ENCODE data around the gene AFAP1. TPM values are rescaled to one million over a fixed set of nuclear protein-coding genes. Genes with fewer than 3 reads are reported as not detected.

The AFAP1 gene
- total RNA-seq, 1 experiment from 2014 or later: 42.1 TPM

GRCh38 chr4:7910952-7911578 lies 28.6 kb downstream of the AFAP1 start:
- DNase-seq (no peak), ATAC-seq (no peak)
- TF ChIP-seq EZH2phosphoT487 (IDR thresholded peaks at IDR 0.05; ENCODE audit: borderline replicate concordance, low read length) (no peak), CTCF (conservative IDR thresholded peaks at IDR 0.05; ENCODE audit: low read depth, low read length) (no peak), EZH2 (IDR thresholded peaks at IDR 0.05; ENCODE audit: low read length, unreplicated experiment) (no peak)
- no peaks in the 10 kb centered on the region for H3K9me2 ChIP-seq (replicated peaks; ENCODE audit: low read length)
- no peak overlapping the region for H3K4me3 ChIP-seq (ENCODE audit: low read length)
- no TSS peak for BruUV-seq (replicated peaks)
- POLR2A ChIA-PET (ENCODE audit: unreplicated experiment): no interaction called here
- no peaks in the 10 kb centered on the region for H3K27me3 ChIP-seq (ENCODE audit: low read length)
- no peak overlapping the region for H3K9ac ChIP-seq (ENCODE audit: low read length)
- no peak overlapping the region for H3K4me2 ChIP-seq (ENCODE audit: low read length)
- H3K36me3 ChIP-seq (ENCODE audit: low read depth, low read length): no peaks in the 10 kb centered on the region; the same call in 1 of the 2 replicates
- H3F3A ChIP-seq (ENCODE audit: low read length, unreplicated experiment): no peaks in the 10 kb centered on the region
- H4K20me1 ChIP-seq (ENCODE audit: low read length): peaks cover 22% of the 10 kb centered on the region; the same call in 1 of the 2 replicates
- H3K27ac ChIP-seq (ENCODE audit: low read length): no peak overlapping the region
- H3K9me3 ChIP-seq (ENCODE audit: low read length): no peaks in the 10 kb centered on the region
- intact Hi-C loops (cut with micrococcal nuclease): no loop called here
- H3K4me1 ChIP-seq (ENCODE audit: insufficient read depth, low read length): peaks cover 45% of the 10 kb centered on the region
- H2AFZ ChIP-seq (ENCODE audit: low read length): no peak overlapping the region
- H3K79me2 ChIP-seq (ENCODE audit: low read length): peaks cover 100% of the 10 kb centered on the region
- CTCF ChIA-PET: no interaction called here

GRCh38 chr4:7910263-7910896 lies 29.3 kb downstream of the AFAP1 start:
- intact Hi-C loops (cut with micrococcal nuclease): no loop called here

More at GRCh38 chr4:7910263-7910896, 29.3 kb downstream of the AFAP1 start:
- no peaks in the 10 kb centered on the region for H3F3A ChIP-seq (ENCODE audit: low read length, unreplicated experiment)
- H3K4me2 ChIP-seq (ENCODE audit: low read length): peak overlapping the region; percentile 43; the same call in 1 of the 2 replicates
- H3K79me2 ChIP-seq (ENCODE audit: low read length): peaks cover 100% of the 10 kb centered on the region
- peaks cover 3% of the 10 kb centered on the region; the same call in 1 of the 2 replicates for H3K36me3 ChIP-seq (ENCODE audit: low read depth, low read length)
- no peak for TF ChIP-seq CTCF (conservative IDR thresholded peaks at IDR 0.05; ENCODE audit: low read depth, low read length)
- H3K4me1 ChIP-seq (ENCODE audit: insufficient read depth, low read length): peaks cover 51% of the 10 kb centered on the region
- no peak overlapping the region for H3K4me3 ChIP-seq (ENCODE audit: low read length)
- no TSS peak for BruUV-seq (replicated peaks)
- ChIA-PET POLR2A (ENCODE audit: unreplicated experiment) (no interaction called here), CTCF (no interaction called here)
- H4K20me1 ChIP-seq (ENCODE audit: low read length): peaks cover 29% of the 10 kb centered on the region; the same call in 1 of the 2 replicates
- H3K27me3 ChIP-seq (ENCODE audit: low read length): no peaks in the 10 kb centered on the region
- no peaks in the 10 kb centered on the region for H3K9me3 ChIP-seq (ENCODE audit: low read length)
- H3K27ac ChIP-seq (ENCODE audit: low read length): peak overlapping the region; percentile 31; the same call in 1 of the 2 replicates
- no peak overlapping the region for H2AFZ ChIP-seq (ENCODE audit: low read length)
- DNase-seq: peak; percentile 11
- ATAC-seq: peak; percentile 27; the same call in 1 of the 2 replicates
- no peaks in the 10 kb centered on the region for H3K9me2 ChIP-seq (replicated peaks; ENCODE audit: low read length)
- H3K9ac ChIP-seq (ENCODE audit: low read length): no peak overlapping the region
